HG03108 (cell line): ENCODE results near the gene SLC45A2.

Experiments used
- ATAC-seq: cut with Tn5 transposase; IDR thresholded peaks from one replicate; pipeline ENCODE4 v1.9.1; 2021; ENCODE audit warnings: moderate library complexity; ENCODE audit not compliant: unreplicated experiment

The SLC45A2 gene

GRCh38 chr5:34007621-34008600 lies 23.4 kb upstream of the SLC45A2 start, which contains the start of gene AMACR:
AMACR (minus strand) TSS chr5:34008050; CDS start chr5:34008019, 31 bp downstream.
- ATAC-seq, result peak; percentile 87

GRCh38 chr5:34007201-34007620 lies 22.7 kb upstream of the SLC45A2 start:
- ATAC-seq, result no peak

DNA sequence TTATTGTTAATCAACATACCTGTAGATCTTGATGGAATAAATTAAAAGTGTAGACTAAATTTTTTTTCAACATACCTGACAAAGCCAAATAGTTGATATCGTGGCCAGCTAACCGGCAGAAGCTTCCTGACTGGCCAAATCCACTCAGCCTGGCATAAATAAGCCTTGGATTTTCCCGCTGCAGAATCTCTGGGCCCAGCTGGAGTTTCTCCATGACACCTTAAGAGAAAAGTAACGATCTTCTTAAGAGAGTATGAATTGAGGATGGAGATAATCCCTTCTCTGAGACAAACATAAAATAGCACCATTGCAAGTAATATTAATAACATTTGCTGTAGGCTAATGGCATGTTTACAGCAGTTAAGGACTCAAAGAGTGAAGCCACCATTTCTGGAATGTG lies 21.2 kb upstream of the SLC45A2 start:
- ATAC-seq, result no peak

GRCh38 chr5:34005211-34005610 lies 20.7 kb upstream of the SLC45A2 start:
- ATAC-seq, result no peak

DNA sequence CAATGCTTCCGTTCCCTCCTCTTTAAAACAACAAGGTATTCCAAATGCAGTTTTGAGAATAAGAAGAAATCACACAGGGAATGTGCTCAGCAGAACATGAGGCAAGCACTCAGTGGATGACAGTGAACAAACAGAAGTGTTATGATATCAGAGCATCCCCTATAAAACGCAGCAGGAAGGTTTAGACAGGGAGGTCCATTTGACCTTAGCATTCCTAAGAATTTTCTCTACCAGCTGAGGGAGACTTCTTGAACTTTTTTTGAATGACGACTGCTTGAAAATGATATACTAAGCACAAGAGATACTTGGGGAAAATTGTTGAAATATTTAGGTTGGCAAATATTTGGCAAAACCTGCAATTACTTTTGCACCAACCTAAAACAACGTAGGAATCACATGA lies 19.4 kb upstream of the SLC45A2 start:
- no peak for ATAC-seq

- ATAC-seq, result no peak
Measured at GRCh38 chr5:34002629-34003328, 18.3 kb upstream of the SLC45A2 start.

- ATAC-seq, result no peak
Measured at GRCh38 chr5:34001241-34001841, 16.8 kb upstream of the SLC45A2 start.

DNA sequence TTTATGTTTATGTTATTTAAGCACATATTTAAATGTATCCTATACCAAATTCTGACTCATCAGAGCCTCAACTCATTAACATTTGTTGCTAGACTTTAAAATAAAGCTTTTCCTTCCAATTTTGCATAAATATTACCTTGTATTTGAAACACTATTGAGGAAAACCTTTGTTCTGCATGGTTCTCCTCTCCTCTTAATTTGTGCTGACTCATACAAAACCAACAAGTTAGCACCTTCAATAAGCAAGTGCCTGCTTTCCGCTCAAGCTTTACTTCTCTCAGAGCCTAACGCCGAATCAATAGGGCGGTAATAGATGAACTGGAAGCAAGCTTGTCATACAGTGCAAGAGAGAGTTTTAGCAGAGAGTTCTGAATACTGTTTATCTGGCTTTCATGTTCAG lies 15.5 kb upstream of the SLC45A2 start:
- ATAC-seq, result no peak

DNA sequence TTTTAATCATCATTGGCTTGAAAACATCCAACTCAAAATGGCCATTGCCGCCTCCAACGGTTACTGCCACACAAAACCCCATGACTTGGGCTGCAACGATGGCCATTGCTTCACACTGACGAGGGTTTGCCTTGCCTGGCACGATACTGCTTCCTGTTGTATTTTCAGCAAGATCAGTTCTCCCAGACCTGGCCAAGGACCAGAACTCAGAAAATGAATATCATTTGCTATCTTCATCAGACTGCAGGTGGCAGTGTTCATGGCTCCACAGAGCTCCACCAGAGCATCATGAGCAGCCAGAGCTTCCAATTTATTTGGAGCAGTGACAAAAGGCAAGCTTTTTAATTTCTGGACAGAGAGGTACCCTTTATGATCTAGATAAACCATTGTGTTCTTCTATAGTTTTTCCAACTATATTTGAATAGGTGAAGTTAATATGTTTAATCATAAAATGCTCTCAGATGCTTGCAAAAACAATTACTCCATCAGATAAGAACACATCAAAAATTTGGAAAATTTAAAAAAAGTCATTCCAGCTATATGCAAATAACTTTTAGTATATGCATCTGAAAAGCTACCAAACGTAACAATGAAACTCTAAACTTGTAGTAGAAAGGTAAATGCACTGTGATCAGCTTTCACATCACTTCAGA lies 13.0 kb upstream of the SLC45A2 start:
- ATAC-seq, result peak; percentile 62

GRCh38 chr5:33995865-33996264 lies 11.4 kb upstream of the SLC45A2 start:
- no peak for ATAC-seq

GRCh38 chr5:33994845-33995244 lies 10.4 kb upstream of the SLC45A2 start:
- ATAC-seq, result peak; percentile 49

- no peak for ATAC-seq
Measured at GRCh38 chr5:33992864-33993263, 8.4 kb upstream of the SLC45A2 start.

DNA sequence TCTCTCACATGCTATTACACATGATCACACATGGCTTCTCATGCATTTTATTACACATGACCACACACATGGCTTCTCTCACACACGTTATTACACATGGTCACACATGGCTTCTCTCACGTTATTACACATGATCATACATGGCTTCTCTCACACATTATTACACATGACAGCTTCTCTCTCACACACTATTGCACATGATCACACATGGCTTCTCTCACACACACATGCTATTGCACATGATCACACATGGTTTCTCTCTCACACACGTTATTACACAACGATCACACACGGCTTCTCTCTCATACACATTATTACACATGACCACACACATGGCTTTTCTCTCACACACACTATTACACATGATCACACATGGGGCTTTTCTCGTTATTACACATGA lies 954 bp upstream of the SLC45A2 start:
- no peak for ATAC-seq

GRCh38 chr5:33984178-33984577 lies 315 bp downstream of the SLC45A2 start:
- ATAC-seq, result no peak

DNA sequence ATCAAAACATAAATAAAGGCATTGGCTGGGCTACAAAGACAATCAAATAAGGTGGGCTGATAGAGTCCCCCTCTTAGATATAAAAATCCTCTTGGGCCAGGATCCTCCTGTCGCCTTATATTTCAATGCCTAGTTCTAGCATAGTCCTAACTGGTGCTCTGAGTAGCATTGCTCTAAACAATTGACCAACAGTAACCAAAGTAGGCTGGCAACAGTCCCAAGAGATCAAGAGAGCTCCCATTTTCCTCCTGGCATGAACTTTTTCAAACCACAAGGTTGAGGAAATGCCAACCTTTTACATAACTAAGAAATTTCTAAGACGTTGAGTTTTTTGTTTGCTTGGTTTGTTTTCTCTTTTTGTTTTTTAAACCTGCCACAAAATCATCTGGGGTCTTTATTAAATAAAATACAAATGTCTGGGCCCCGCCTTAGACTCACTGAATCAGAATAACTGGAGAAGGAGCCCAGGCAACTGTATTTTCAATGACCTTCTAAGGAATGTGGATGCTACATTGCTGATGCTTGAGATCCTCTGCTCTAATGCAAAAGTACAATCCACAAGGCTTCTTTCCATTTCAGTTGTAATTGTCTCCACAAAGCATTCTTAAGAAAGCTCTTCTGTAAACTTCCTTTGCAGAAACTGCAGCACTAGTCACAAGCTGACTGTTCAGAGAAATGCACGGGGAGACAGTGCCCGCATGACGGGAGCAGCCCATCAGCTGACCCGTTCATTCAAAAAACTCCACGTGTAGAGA lies 2.9 kb downstream of the SLC45A2 start:
- no peak for ATAC-seq

- no peak for ATAC-seq
Measured at GRCh38 chr5:33980030-33980429, 4.5 kb downstream of the SLC45A2 start.

- ATAC-seq, result no peak
Measured at GRCh38 chr5:33978306-33978705, 6.2 kb downstream of the SLC45A2 start.

DNA sequence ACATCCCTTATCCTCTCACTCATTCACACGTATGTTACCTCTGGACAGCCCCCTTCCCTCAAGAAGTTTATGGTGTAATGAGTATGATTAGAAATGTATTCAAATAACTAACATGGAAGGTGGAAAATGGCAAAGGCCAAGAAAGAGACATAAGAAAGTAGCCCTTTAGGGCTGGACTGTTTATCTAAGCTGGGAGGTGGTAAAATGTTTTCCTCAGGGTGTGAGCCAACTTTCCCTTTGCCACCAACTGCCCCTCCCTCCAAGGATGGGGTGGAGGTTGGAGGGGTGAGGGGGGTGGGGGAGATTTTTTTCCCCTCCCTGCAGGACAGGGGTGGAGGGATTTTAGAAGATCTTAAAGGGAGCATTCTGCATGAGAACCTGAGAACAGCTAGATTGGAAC lies 8.2 kb downstream of the SLC45A2 start:
- no peak for ATAC-seq

DNA sequence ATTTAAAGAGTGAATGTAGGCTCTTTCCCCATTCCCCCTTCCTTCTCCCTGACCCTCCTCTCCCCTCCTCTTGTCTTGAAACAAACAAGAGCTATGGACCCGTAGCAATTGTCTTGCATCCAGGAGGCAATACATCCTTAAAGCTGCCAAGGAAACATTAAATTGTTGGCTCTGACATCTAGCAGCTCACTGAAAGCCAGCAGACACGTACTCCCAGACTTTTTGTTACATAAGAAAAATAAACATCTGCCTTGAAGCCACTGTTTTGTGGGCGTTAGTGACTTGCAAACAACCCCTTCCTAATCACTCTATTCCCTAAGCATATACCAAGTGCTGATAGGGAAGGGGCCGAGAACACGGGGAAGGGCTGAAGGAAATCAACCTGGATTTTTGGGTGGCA lies 8.6 kb downstream of the SLC45A2 start:
- no peak for ATAC-seq

GRCh38 chr5:33973271-33973670 lies 11.2 kb downstream of the SLC45A2 start:
- no peak for ATAC-seq
